Neuronal stem cell (in vitro differentiated cells): ENCODE measurements around the gene MAPK11.
"Not testable (repeated sequence)": the region's sequence is repeated elsewhere in the genome, so short reads cannot be mapped to it uniquely, and the experiment has no call there.

Experiments
- DNase-seq: peaks from one replicate; pipeline ENCODE4 v3.0.0-alpha.2; 2013; ENCODE audit warnings: low spot score
- H2AFZ ChIP-seq: one replicate; pipeline ENCODE4 v1.6.1; 2013; ENCODE audit warnings: mild to moderate bottlenecking, low read length, inconsistent platforms
- H2AK5ac ChIP-seq: 2 replicates; pipeline ENCODE4 v1.6.1; 2013; ENCODE audit warnings: low read depth, mild to moderate bottlenecking, inconsistent platforms, low read length, moderate library complexity, mixed read lengths
- H2BK120ac ChIP-seq: 2 replicates; pipeline ENCODE4 v1.6.1; 2013; ENCODE audit warnings: low read depth, mild to moderate bottlenecking, inconsistent platforms, low read length, moderate library complexity, mixed read lengths
- H2BK12ac ChIP-seq: one replicate; pipeline ENCODE4 v1.6.1; 2013; ENCODE audit warnings: low read length, inconsistent platforms
- H2BK15ac ChIP-seq: 2 replicates; pipeline ENCODE4 v1.6.1; 2013; ENCODE audit warnings: mild to moderate bottlenecking, low read length, inconsistent platforms, mixed read lengths
- H2BK5ac ChIP-seq: one replicate; pipeline ENCODE4 v1.6.1; 2013; ENCODE audit warnings: inconsistent platforms, mild to moderate bottlenecking, low read length, moderate library complexity
- H3K14ac ChIP-seq: one replicate; pipeline ENCODE4 v1.6.1; 2013; ENCODE audit warnings: low read length, inconsistent platforms
- H3K18ac ChIP-seq: 2 replicates; pipeline ENCODE4 v1.6.1; 2013; ENCODE audit warnings: low read length, inconsistent platforms
- H3K23ac ChIP-seq: 2 replicates; pipeline ENCODE4 v1.6.1; 2013; ENCODE audit warnings: low read depth, mild to moderate bottlenecking, mixed read lengths, low read length, inconsistent platforms; ENCODE audit not compliant: poor library complexity
- H3K27ac ChIP-seq: replicated peaks from 3 replicates; pipeline ENCODE4 v1.5.1; 2013; ENCODE audit warnings: low read length, inconsistent platforms
- H3K27me3 ChIP-seq, 3 experiments: 2 replicates each; pipeline ENCODE4 v1.6.1; 2013; ENCODE audit warnings: low read length in 3 of 3, mild to moderate bottlenecking in 2 of 3, inconsistent platforms in 1 of 3, low read depth in 1 of 3, mixed read lengths in 1 of 3, moderate library complexity in 1 of 3; ENCODE audit not compliant: control insufficient read depth in 3 of 3, insufficient read depth in 3 of 3
- H3K36me3 ChIP-seq, 2 donors: replicated peaks in 1 of 2; 2 replicates each; pipeline ENCODE4 v1.6.1; 2013; ENCODE audit warnings: low read length in 2 of 2; ENCODE audit not compliant: control insufficient read depth in 2 of 2, insufficient read depth in 2 of 2
- H3K4ac ChIP-seq: 2 replicates; pipeline ENCODE4 v1.6.1; 2013; ENCODE audit warnings: inconsistent platforms, mild to moderate bottlenecking, low read length, moderate library complexity
- H3K4me1 ChIP-seq, 2 donors: 1 replicate in 1 of 2; 2 replicates in 1 of 2; pipeline ENCODE4 v1.6.1; 2013; ENCODE audit warnings: low read length in 2 of 2, low read depth in 1 of 2; ENCODE audit not compliant: control insufficient read depth in 2 of 2, insufficient read depth in 1 of 2
- H3K4me2 ChIP-seq: one replicate; pipeline ENCODE4 v1.6.1; 2013; ENCODE audit warnings: mild to moderate bottlenecking, low read length, inconsistent platforms; ENCODE audit not compliant: insufficient read depth, poor library complexity, severe bottlenecking
- H3K4me3 ChIP-seq, 2 donors: 2 replicates each; pipeline ENCODE4 v1.5.1; 2013; ENCODE audit warnings: low read length in 2 of 2, mild to moderate bottlenecking in 2 of 2, inconsistent platforms in 1 of 2, moderate library complexity in 1 of 2
- H3K79me1 ChIP-seq: one replicate; pipeline ENCODE4 v1.6.1; 2013; ENCODE audit warnings: low read depth, mild to moderate bottlenecking, inconsistent platforms, low read length, moderate library complexity
- H3K9ac ChIP-seq: one replicate; pipeline ENCODE4 v1.6.1; 2013; ENCODE audit warnings: mild to moderate bottlenecking, low read depth, low read length, inconsistent platforms; ENCODE audit not compliant: poor library complexity
- H3K9me3 ChIP-seq, 2 donors: replicated peaks in 1 of 2; 2 replicates each; pipeline versions ENCODE3 to v1.6.1; 2013; ENCODE audit warnings: low read length in 2 of 2, mild to moderate bottlenecking in 2 of 2, inconsistent platforms in 1 of 2, low read depth in 1 of 2, mixed read lengths in 1 of 2, moderate library complexity in 1 of 2; ENCODE audit not compliant: control insufficient read depth in 2 of 2, insufficient read depth in 1 of 2
- H4K8ac ChIP-seq: one replicate; pipeline ENCODE4 v1.6.1; 2013; ENCODE audit warnings: low read depth, mild to moderate bottlenecking, inconsistent platforms, low read length, moderate library complexity
- H4K91ac ChIP-seq: one replicate; pipeline ENCODE4 v1.6.1; 2013; ENCODE audit warnings: low read length, low read depth, mild to moderate bottlenecking, inconsistent platforms; ENCODE audit not compliant: poor library complexity
- WGBS, 2 donors: extraction: QIAGEN DNeasy Blood & Tissue Kit; methylation state at CpG; one replicate each; pipeline ENCODE4 v1.1.7; 2013; ENCODE audit warnings: missing lambda C conversion rate in 2 of 2, mixed read lengths in 1 of 2; ENCODE audit not compliant: insufficient read length in 2 of 2, insufficient replicate concordance in 1 of 2; ENCODE audit errors: extremely low coverage in 2 of 2; 5-methylcytosine and 5-hydroxymethylcytosine counted together

The MAPK11 gene

DNA sequence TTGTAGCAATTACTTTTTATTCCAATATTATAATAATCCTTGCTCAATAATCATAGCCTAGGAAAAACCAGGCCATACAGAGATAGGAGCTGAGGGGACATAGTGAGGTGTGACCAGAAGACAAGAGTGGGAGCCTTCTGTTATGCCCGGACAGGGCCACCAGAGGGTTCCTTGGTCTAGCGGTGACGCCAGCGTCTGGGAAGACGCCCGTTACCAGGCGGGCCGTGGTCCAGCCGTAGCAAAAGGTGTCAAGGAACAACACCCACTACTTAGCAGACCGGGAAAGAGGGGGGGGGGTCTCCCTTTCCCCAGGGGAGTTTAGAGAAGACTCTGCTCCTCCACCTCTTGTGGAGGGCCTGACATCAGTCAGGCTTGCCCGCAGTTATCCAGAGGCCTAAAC, 3.2 kb upstream of the MAPK11 start:
- not testable (repeated sequence) for H3K4ac ChIP-seq, DNase-seq, H3K23ac ChIP-seq, H2BK15ac ChIP-seq, H2BK5ac ChIP-seq, H3K9me3 ChIP-seq, H3K4me2 ChIP-seq, H3K27me3 ChIP-seq, H2AFZ ChIP-seq, H4K8ac ChIP-seq, H3K14ac ChIP-seq, H3K79me1 ChIP-seq, H3K9ac ChIP-seq, H2BK12ac ChIP-seq, H4K91ac ChIP-seq, H2AK5ac ChIP-seq, H3K27ac ChIP-seq, H3K18ac ChIP-seq, H3K4me3 ChIP-seq, H2BK120ac ChIP-seq
- peaks cover 29 to 44% of the 10 kb centered on the region in 2 donors for H3K36me3 ChIP-seq
- WGBS, 2 donors = no CpG with 5 or more reads among the region's 11 CpGs
- peaks cover 26 to 29% of the 10 kb centered on the region in 2 donors for H3K4me1 ChIP-seq

DNA sequence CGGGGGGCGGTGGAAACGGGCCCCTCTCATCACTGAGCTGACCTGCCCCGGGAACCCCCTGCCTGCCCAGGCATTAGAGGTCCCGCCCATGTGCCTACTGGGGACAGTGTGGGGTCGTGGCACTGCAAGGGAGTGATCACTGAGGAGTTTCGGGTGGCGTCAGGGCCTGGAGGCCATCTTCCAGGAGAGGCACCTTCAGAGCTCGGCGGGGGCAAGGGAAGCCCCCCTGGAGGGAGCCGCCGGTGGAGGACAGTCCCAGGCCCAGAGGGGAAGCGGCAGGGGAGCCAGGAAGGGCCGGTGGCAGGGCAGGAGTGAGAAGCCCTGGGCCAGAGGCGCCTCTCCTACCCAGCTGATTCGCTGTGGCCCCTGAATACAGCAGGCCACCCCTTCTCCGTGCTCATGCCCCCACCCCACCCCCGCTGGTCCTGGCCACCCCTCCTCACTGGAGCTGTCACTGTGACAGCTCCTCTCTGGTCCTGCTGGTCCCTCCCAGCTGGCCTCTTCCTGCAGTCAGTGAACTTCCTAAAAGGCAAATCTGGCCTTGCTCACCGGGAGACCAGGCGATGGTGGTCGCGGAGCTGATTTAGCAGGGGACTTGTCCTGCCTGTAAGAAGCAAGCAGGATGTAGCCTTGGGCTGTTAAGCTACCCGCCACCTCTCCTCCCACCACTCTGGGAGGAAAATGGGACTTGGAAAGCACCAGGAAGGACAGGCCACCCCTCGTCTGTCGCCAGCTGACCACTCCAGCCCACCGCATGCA, 2.0 kb upstream of the MAPK11 start:
- peak overlapping the region; percentile 82 for H3K27ac ChIP-seq
- H3K23ac ChIP-seq = no peak overlapping the region
- no peak overlapping the region for H4K91ac ChIP-seq
- H3K4ac ChIP-seq = no peak overlapping the region
- peaks cover 26 to 29% of the 10 kb centered on the region in 2 donors for H3K4me1 ChIP-seq
- peak overlapping the region; percentile 55 for H2AFZ ChIP-seq
- WGBS, 2 donors = no CpG with 5 or more reads among the region's 26 CpGs
- peak overlapping the region; percentile 83 for H2BK5ac ChIP-seq
- H3K4me3 ChIP-seq = no peak overlapping the region
- peak overlapping the region; percentile 46 for H3K9ac ChIP-seq
- H3K18ac ChIP-seq = peak overlapping the region; percentile 96
- peak overlapping the region; percentile 92 for H2BK120ac ChIP-seq
- H2BK12ac ChIP-seq = no peak overlapping the region
- peaks cover 19 to 33% of the 10 kb centered on the region in 2 donors for H3K36me3 ChIP-seq
- peaks cover 5% of the 10 kb centered on the region for H3K79me1 ChIP-seq
- peak overlapping the region; percentile 60 for H3K4me2 ChIP-seq
- peaks cover 5 to 7% of the 10 kb centered on the region in 2 donors for H3K9me3 ChIP-seq
- H2BK15ac ChIP-seq = peak overlapping the region; percentile 23
- peaks cover 0 to 9% (median 0%) of the 10 kb centered on the region in 3 experiments for H3K27me3 ChIP-seq
- DNase-seq = peak; percentile 24
- H4K8ac ChIP-seq = no peak overlapping the region
- H3K14ac ChIP-seq = no peak overlapping the region
- peak overlapping the region; percentile 90 for H2AK5ac ChIP-seq

DNA sequence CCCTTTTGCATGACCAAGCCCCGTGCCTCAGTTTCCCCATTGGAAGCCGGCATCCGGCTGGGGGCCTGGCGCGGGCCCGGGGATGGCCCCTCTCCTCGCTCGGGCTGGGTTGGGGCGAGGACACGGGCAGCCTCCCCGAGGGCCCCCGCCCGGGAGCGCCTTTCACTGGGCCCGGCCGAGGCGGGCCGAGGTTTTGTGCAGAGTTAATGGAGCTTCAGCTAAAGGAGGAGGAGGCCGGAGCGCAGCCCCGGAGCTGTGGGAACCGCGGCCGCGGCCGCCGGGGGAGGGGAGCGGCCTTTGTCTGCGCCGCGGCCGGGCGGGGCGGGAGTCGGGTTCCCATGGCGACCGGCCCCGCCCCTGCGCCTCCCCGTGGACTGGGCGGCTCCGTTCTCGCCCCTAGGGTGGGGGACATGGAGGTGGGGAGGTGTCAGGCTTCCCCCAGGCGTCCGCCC, 1.4 kb upstream of the MAPK11 start:
- H2BK12ac ChIP-seq = no peak overlapping the region
- H3K23ac ChIP-seq = no peak overlapping the region
- peaks cover 5% of the 10 kb centered on the region for H3K79me1 ChIP-seq
- H4K91ac ChIP-seq = no peak overlapping the region
- H2BK15ac ChIP-seq = peak overlapping the region; percentile 92
- DNase-seq = peak; percentile 89
- no peak overlapping the region for H3K14ac ChIP-seq
- WGBS, 2 donors = no CpG with 5 or more reads among the region's 45 CpGs
- H3K9ac ChIP-seq = peak overlapping the region; percentile 60
- peaks cover 7 to 9% of the 10 kb centered on the region in 2 donors for H3K9me3 ChIP-seq
- H2BK120ac ChIP-seq = no peak overlapping the region
- H3K4me1 ChIP-seq = peaks cover 26 to 29% of the 10 kb centered on the region in 2 donors
- no peak overlapping the region for H4K8ac ChIP-seq
- peak overlapping the region; percentile 93 for H2AK5ac ChIP-seq
- H3K4me3 ChIP-seq = peak overlapping the region; percentile 35 to 67
- peak overlapping the region; percentile 76 for H3K18ac ChIP-seq
- peak overlapping the region; percentile 87 for H2BK5ac ChIP-seq
- peak overlapping the region; percentile 93 for H3K27ac ChIP-seq
- H2AFZ ChIP-seq = peak overlapping the region; percentile 83
- peak overlapping the region; percentile 83 for H3K4me2 ChIP-seq
- peaks cover 16 to 31% of the 10 kb centered on the region in 2 donors for H3K36me3 ChIP-seq
- peaks cover 0 to 9% (median 0%) of the 10 kb centered on the region in 3 experiments for H3K27me3 ChIP-seq
- H3K4ac ChIP-seq = no peak overlapping the region

DNA sequence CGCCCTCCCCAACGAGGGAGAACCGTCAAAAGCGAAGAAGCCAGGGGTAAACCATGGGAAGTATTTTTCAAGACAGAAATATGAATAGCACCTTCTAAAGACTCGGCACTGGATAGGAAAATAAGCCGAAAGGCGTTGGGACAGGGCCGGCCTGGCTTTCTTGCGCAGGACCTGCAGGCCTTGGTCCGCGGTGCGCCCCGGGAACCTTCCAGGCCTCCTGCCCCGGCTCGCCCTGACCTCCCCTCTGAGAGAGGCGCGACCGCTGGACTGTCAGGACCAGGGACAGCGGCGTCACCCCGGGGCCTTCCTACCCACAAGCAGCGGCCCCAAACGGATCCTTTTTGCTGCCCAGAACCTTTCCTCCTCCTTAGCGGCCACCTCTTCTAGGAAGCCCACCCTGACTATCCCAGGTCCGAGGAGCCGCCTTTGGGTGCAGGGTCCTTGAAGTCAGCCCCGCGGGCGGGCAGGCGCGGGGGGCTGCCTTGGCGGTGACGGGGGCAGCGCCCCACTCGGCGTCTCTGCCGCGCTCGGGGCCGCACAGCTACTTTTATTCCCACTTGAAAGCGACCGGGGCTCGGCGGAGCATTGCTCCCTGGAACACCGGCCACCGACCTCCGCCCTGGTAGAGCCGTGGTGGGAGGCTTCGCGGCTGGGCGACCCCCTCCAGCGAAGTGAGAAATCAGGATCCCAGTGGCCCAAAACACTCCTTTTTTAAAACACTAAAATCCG, 650 bp upstream of the MAPK11 start:
- H2AFZ ChIP-seq = peak overlapping the region; percentile 83
- H3K9me3 ChIP-seq = peaks cover 4 to 6% of the 10 kb centered on the region in 2 donors
- H2AK5ac ChIP-seq = peak overlapping the region; percentile 93
- H3K14ac ChIP-seq = no peak overlapping the region
- H2BK12ac ChIP-seq = no peak overlapping the region
- H4K91ac ChIP-seq = no peak overlapping the region
- peak overlapping the region; percentile 92 for H2BK15ac ChIP-seq
- H2BK120ac ChIP-seq = peak overlapping the region; percentile 63
- no CpG with 5 or more reads among the region's 53 CpGs for WGBS, 2 donors
- no peak overlapping the region for H3K4ac ChIP-seq
- H3K27ac ChIP-seq = peak overlapping the region; percentile 93
- H3K4me1 ChIP-seq = peaks cover 26 to 29% of the 10 kb centered on the region in 2 donors
- no peak overlapping the region for H4K8ac ChIP-seq
- H3K36me3 ChIP-seq = peaks cover 9 to 28% of the 10 kb centered on the region in 2 donors
- peaks cover 2% of the 10 kb centered on the region for H3K79me1 ChIP-seq
- peak overlapping the region; percentile 83 for H3K4me2 ChIP-seq
- peak; percentile 82 for DNase-seq
- peak overlapping the region; percentile 94 for H3K18ac ChIP-seq
- H3K4me3 ChIP-seq = peak overlapping the region; percentile 66 to 67
- H3K9ac ChIP-seq = no peak overlapping the region
- H3K27me3 ChIP-seq = peaks cover 0 to 9% (median 0%) of the 10 kb centered on the region in 3 experiments
- H3K23ac ChIP-seq = peak overlapping the region; percentile 67
- peak overlapping the region; percentile 87 for H2BK5ac ChIP-seq
